Endothelial cell of umbilical vein (primary cell): Measurements from ENCODE around the gene ENTPD6. TPM values are rescaled to one million over a fixed set of nuclear protein-coding genes. Genes with fewer than 3 reads are reported as not detected.

Experiments
- BruUV-seq: library from RNA; stranded (reverse); fragments of 400-500 nt; replicated peaks from 2 replicates; lab custom pipeline; 2021; lab: Mats Ljungman, UMichigan
- CTCF ChIA-PET: fragments of 300-600, 350-600 bp; sonication (Branson Sonifier 250); formaldehyde crosslinking; loops from one replicate; lab custom pipeline; 2021; ENCODE audit warnings: antibody characterized with exemption, inconsistent platforms; lab: Charles Lee
- POLR2A ChIA-PET: fragments of 300-600, 350-600 bp; sonication (Branson Sonifier 250); formaldehyde crosslinking; loops from one replicate; lab custom pipeline; 2021; ENCODE audit warnings: antibody characterized with exemption, inconsistent platforms; lab: Charles Lee
- DNase-seq: peaks from one replicate; pipeline ENCODE4 v3.0.0-alpha.2; 2011; ENCODE audit warnings: low read depth, low spot score
- FAIRE-seq: peaks from 2 replicates; lab custom pipeline; 2011; peaks lifted over from hg19 to GRCh38; lab: Jason Lieb, UNC
- H2AFZ ChIP-seq: 2 replicates; pipeline ENCODE4 v1.6.0; 2012; ENCODE audit warnings: low read depth, low read length, control low read depth, inconsistent platforms
- H3K27ac ChIP-seq: 2 replicates; pipeline ENCODE4 v1.5.1; 2011; ENCODE audit warnings: low read depth, mild to moderate bottlenecking, control low read depth, low read length, moderate library complexity; ENCODE audit not compliant: insufficient read depth
- H3K27me3 ChIP-seq, 2 experiments: 2 replicates each; pipeline versions ENCODE4 v1.6.0 to v1.6.1; 2011; ENCODE audit warnings: low read length in 2 of 2, mixed read lengths in 1 of 2; ENCODE audit not compliant: control insufficient read depth in 2 of 2, insufficient read depth in 2 of 2
- H3K36me3 ChIP-seq, 2 experiments: 2 replicates in 1 of 2; 3 replicates in 1 of 2; pipeline ENCODE4 v1.5.1; 2011; ENCODE audit warnings: low read length in 2 of 2, mild to moderate bottlenecking in 1 of 2, moderate library complexity in 1 of 2; ENCODE audit not compliant: control insufficient read depth in 2 of 2, insufficient read depth in 2 of 2; ENCODE audit errors: extremely low read depth in 1 of 2
- H3K4me1 ChIP-seq: 3 replicates; pipeline ENCODE4 v1.5.1; 2011; ENCODE audit warnings: mild to moderate bottlenecking, low read length; ENCODE audit not compliant: control insufficient read depth, insufficient read depth; ENCODE audit errors: extremely low read depth
- H3K4me2 ChIP-seq: 2 replicates; pipeline ENCODE4 v1.6.1; 2011; ENCODE audit warnings: low read length, control low read depth, mixed read lengths; ENCODE audit not compliant: insufficient read depth
- H3K4me3 ChIP-seq, 3 experiments: fragments of 200-600 bp in 1 of 3; sonication (generic), shearing (Covaris generic) in 1 of 3; replicated peaks in 1 of 3; 2 replicates each; pipeline ENCODE4 v1.5.1; 2011 to 2016; ENCODE audit warnings: control low read depth in 3 of 3, low read length in 3 of 3, mild to moderate bottlenecking in 2 of 3, inconsistent platforms in 1 of 3, low read depth in 1 of 3, moderate library complexity in 1 of 3; ENCODE audit not compliant: insufficient read depth in 1 of 3
- H3K79me2 ChIP-seq: 2 replicates; pipeline ENCODE4 v1.6.0; 2012; ENCODE audit warnings: low read length, inconsistent platforms; ENCODE audit not compliant: control insufficient read depth, insufficient read depth
- H3K9ac ChIP-seq: replicated peaks from 2 replicates; pipeline ENCODE3; 2011; ENCODE audit warnings: low read length, control low read depth; ENCODE audit not compliant: insufficient read depth; ENCODE audit errors: extremely low read depth
- H3K9me1 ChIP-seq: replicated peaks from 3 replicates; pipeline ENCODE4 v1.6.0; 2011; ENCODE audit warnings: mild to moderate bottlenecking, low read length; ENCODE audit not compliant: control insufficient read depth, insufficient read depth; ENCODE audit errors: extremely low read depth
- H3K9me3 ChIP-seq: replicated peaks from 2 replicates; pipeline ENCODE4 v1.5.1; 2012; ENCODE audit warnings: low read length, inconsistent platforms; ENCODE audit not compliant: control insufficient read depth, insufficient read depth
- H4K20me1 ChIP-seq: replicated peaks from 2 replicates; pipeline ENCODE3; 2011; ENCODE audit warnings: mild to moderate bottlenecking, low read length; ENCODE audit not compliant: control insufficient read depth, insufficient read depth; ENCODE audit errors: extremely low read depth
- EZH2 ChIP-seq: IDR thresholded peaks from 2 replicates; pipeline ENCODE4 v1.6.1; 2012; ENCODE audit warnings: borderline replicate concordance, low read depth, mild to moderate bottlenecking, moderate library complexity, low read length, inconsistent platforms; ENCODE audit not compliant: severe bottlenecking
- FOS ChIP-seq: IDR thresholded peaks from 2 replicates; pipeline ENCODE4 v1.6.1; 2011; ENCODE audit warnings: mild to moderate bottlenecking, low read length, moderate library complexity, borderline replicate concordance; ENCODE audit not compliant: insufficient read depth
- GATA2 ChIP-seq: IDR thresholded peaks from 2 replicates; pipeline ENCODE4 v1.7.0; 2011; ENCODE audit warnings: low read depth, mild to moderate bottlenecking, moderate library complexity, mixed read lengths, low read length; ENCODE audit not compliant: insufficient read length, insufficient read depth
- JUN ChIP-seq: IDR thresholded peaks from 2 replicates; pipeline ENCODE4 v1.6.1; 2011; ENCODE audit warnings: borderline replicate concordance, low read depth; ENCODE audit not compliant: insufficient read length, insufficient read depth
- MYC ChIP-seq: IDR thresholded peaks from one replicate; pipeline ENCODE4 v1.6.1; 2011; ENCODE audit warnings: mild to moderate bottlenecking, low read depth, low read length
- POLR2A ChIP-seq: IDR thresholded peaks from 2 replicates; pipeline ENCODE4 v1.6.1; 2012; ENCODE audit warnings: low read depth, mild to moderate bottlenecking, control low read depth, low read length
- POLR2AphosphoS5 ChIP-seq: IDR thresholded peaks from 2 replicates; pipeline ENCODE4 v1.6.1; 2012; ENCODE audit warnings: low read depth, mild to moderate bottlenecking, control low read depth, low read length, moderate library complexity; ENCODE audit not compliant: insufficient read depth
- dilution Hi-C: fragments of 300-500 bp; cut with MboI; formaldehyde crosslinking; loops from one replicate; pipeline ENCODE4 v1.15.0; 2019; ENCODE audit warnings: low sequenced_read_pairs; ENCODE audit not compliant: extremely low pct_ligation_motif_present
- intact Hi-C: fragments of 100-400 bp; cut with micrococcal nuclease; formaldehyde crosslinking; loops from one replicate; pipeline ENCODE4 v1.10.0; 2022
- polyA plus RNA-seq, 4 experiments: library from polyadenylated mRNA; depleted of rRNA in 3 of 4; stranded (reverse) in 3 of 4; unstranded in 1 of 4; fragments of >200 nt; gene quantifications; 2 replicates each; pipeline versions ENCODE4 v1.2.1 to v1.2.3, GENCODE V29; 2011 to 2012; ENCODE audit warnings: missing spikeins in 1 of 4
- total RNA-seq: library from RNA; stranded (reverse); gene quantifications from 2 replicates; pipeline ENCODE4 v1.2.3, GENCODE V29; 2021
- TF ChIP-seq, protein P1 (sequence below): IDR thresholded peaks from 2 replicates; pipeline ENCODE4 v1.6.1; 2011; ENCODE audit not compliant: insufficient read depth, insufficient read length
- TF ChIP-seq, protein P2 (sequence below), 2 donors: IDR thresholded peaks; 1 replicate in 1 of 2; 2 replicates in 1 of 2; pipeline ENCODE4 v1.5.1; 2011; ENCODE audit warnings: low read length in 2 of 2, mild to moderate bottlenecking in 2 of 2, moderate library complexity in 2 of 2, control low read depth in 1 of 2, inconsistent platforms in 1 of 2, low read depth in 1 of 2; ENCODE audit not compliant: insufficient read depth in 1 of 2; ENCODE audit errors: extremely low read depth in 1 of 2

ENTPD6 gene
- total and polyA plus RNA-seq, 2 donors (not counting 3 experiments of a cell fraction or from before 2014, with no cell fraction given): 51.2 to 86.3 TPM

DNA sequence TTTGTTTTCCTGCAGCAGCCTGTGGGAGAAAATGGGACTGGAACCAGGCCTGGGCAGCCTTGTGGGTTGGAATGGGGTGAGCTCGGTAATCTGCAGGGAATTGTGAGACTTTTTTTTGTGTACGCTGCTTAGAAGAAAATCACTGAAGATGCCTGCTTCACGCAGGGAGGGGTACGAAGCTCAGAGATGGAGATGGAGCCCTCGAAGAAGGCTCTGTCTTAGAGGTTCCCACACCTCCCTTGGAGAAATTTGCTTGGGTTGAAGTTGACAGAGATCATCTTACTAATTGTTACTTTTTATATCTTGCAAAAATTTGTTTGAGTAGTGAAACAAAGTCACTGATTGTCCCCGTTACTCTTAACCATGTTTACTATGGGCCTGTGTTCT, 53.3 kb downstream of the ENTPD6 start:
- Histone ChIP-seq H3K9ac (peak overlapping the region; percentile 61), H2AFZ (peak overlapping the region; percentile 33), H3K4me2 (peak overlapping the region; percentile 86), H4K20me1 (no peaks in the 10 kb centered on the region), H3K9me1 (no peaks in the 10 kb centered on the region), H3K4me1 (peaks cover 11% of the 10 kb centered on the region), H3K79me2 (peaks cover 48% of the 10 kb centered on the region), H3K9me3 (no peaks in the 10 kb centered on the region), H3K36me3 (no peaks in the 10 kb centered on the region), H3K4me3 (peak overlapping the region; percentile 71 to 84 (median 77)), H3K27ac (peak overlapping the region; percentile 59), H3K27me3 (no peaks in the 10 kb centered on the region)
- peak; percentile 49 for DNase-seq
- BruUV-seq: no TSS peak
- dilution Hi-C loops (no loop called here), intact Hi-C loops (loop anchor here (5.0 kb wide), 1 partner anchor 191 kb away; the partner anchor contains the start of gene ACSS1)
- TF ChIP-seq, protein P1, sequence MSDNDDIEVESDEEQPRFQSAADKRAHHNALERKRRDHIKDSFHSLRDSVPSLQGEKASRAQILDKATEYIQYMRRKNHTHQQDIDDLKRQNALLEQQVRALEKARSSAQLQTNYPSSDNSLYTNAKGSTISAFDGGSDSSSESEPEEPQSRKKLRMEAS: no peak
- no peak for TF ChIP-seq GATA2
- TF ChIP-seq POLR2AphosphoS5: no peak
- TF ChIP-seq, protein P2, sequence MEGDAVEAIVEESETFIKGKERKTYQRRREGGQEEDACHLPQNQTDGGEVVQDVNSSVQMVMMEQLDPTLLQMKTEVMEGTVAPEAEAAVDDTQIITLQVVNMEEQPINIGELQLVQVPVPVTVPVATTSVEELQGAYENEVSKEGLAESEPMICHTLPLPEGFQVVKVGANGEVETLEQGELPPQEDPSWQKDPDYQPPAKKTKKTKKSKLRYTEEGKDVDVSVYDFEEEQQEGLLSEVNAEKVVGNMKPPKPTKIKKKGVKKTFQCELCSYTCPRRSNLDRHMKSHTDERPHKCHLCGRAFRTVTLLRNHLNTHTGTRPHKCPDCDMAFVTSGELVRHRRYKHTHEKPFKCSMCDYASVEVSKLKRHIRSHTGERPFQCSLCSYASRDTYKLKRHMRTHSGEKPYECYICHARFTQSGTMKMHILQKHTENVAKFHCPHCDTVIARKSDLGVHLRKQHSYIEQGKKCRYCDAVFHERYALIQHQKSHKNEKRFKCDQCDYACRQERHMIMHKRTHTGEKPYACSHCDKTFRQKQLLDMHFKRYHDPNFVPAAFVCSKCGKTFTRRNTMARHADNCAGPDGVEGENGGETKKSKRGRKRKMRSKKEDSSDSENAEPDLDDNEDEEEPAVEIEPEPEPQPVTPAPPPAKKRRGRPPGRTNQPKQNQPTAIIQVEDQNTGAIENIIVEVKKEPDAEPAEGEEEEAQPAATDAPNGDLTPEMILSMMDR (IDR thresholded peaks at IDR 0.05; ENCODE audit: extremely low read depth in 1 of 2, insufficient read depth in 1 of 2, low read depth in 1 of 2, low read length in 2 of 2): no peak
- no peak for TF ChIP-seq EZH2
- TF ChIP-seq JUN: no peak
- TF ChIP-seq FOS: no peak
- TF ChIP-seq MYC: no peak
- TF ChIP-seq POLR2A: no peak
- ChIA-PET CTCF (interaction anchor here (2.0 to 4.6 kb wide), 5 partner anchors 25 to 159 kb away, joined by 5 to 93 read pairs (median 18); partner anchors contain the start of genes ENTPD6 and GINS1), POLR2A (no interaction called here)
- FAIRE-seq: peak; percentile 75
